GM10266 (cell line): ENCODE data around the gene RNLS.

Experiments used
- DNase-seq: peaks from one replicate; pipeline ENCODE4 v3.0.0; 2012; ENCODE audit errors: extremely low spot score
- CTCF ChIP-seq: IDR thresholded peaks from 2 replicates; pipeline ENCODE4 v1.5.1; 2012; ENCODE audit warnings: mild to moderate bottlenecking, low read depth; ENCODE audit not compliant: control insufficient read depth, insufficient read depth; ENCODE audit errors: missing control alignments

RNLS gene

GRCh38 chr10:88226071-88226659 is 357.0 kb downstream of the RNLS start:
- DNase-seq, result no peak
- TF ChIP-seq CTCF, result no peak
